Fibroblast of lung (primary cell): Measurements from ENCODE around the gene ENOX1. TPM values are rescaled to one million over a fixed set of nuclear protein-coding genes. Genes with fewer than 3 reads are reported as not detected.

Source experiments
- DNase-seq, 2 donors: peaks; one replicate each; pipeline versions ENCODE4 v3.0.0 to v3.0.0-alpha.2; 2010; ENCODE audit warnings: low read depth in 2 of 2
- H2AFZ ChIP-seq: 2 replicates; pipeline ENCODE4 v1.5.1; 2012; ENCODE audit warnings: low read length, control low read depth, inconsistent platforms
- H3K27ac ChIP-seq: 2 replicates; pipeline ENCODE4 v1.5.1; 2011; ENCODE audit warnings: low read length, control low read depth; ENCODE audit not compliant: insufficient read depth
- H3K27me3 ChIP-seq: 2 replicates; pipeline ENCODE4 v1.5.1; 2011; ENCODE audit warnings: mild to moderate bottlenecking, low read length; ENCODE audit not compliant: control insufficient read depth, insufficient read depth
- H3K36me3 ChIP-seq: 2 replicates; pipeline ENCODE4 v1.5.1; 2011; ENCODE audit warnings: low read length; ENCODE audit not compliant: control insufficient read depth, insufficient read depth
- H3K4me1 ChIP-seq: 2 replicates; pipeline ENCODE4 v1.5.1; 2011; ENCODE audit warnings: low read length; ENCODE audit not compliant: control insufficient read depth, insufficient read depth; ENCODE audit errors: extremely low read depth
- H3K4me2 ChIP-seq: 2 replicates; pipeline ENCODE4 v1.5.1; 2011; ENCODE audit warnings: low read length, control low read depth; ENCODE audit not compliant: insufficient read depth; ENCODE audit errors: extremely low read depth
- H3K4me3 ChIP-seq, 4 experiments: fragments of 200-600 bp in 1 of 4; sonication (generic) in 1 of 4; replicated peaks in 1 of 4; 2 replicates each; pipeline ENCODE4 v1.5.1; 2011 to 2016; ENCODE audit warnings: low read length in 4 of 4, low read depth in 3 of 4, mild to moderate bottlenecking in 3 of 4, control low read depth in 2 of 4, inconsistent platforms in 1 of 4, mixed read lengths in 1 of 4; ENCODE audit not compliant: insufficient read depth in 1 of 4; ENCODE audit errors: control extremely low read depth in 1 of 4
- H3K79me2 ChIP-seq: 2 replicates; pipeline ENCODE4 v1.5.1; 2012; ENCODE audit warnings: mild to moderate bottlenecking, low read length, inconsistent platforms; ENCODE audit not compliant: control insufficient read depth, insufficient read depth
- H3K9ac ChIP-seq: 2 replicates; pipeline ENCODE4 v1.5.1; 2011; ENCODE audit warnings: mild to moderate bottlenecking, low read length, control low read depth; ENCODE audit not compliant: insufficient read depth
- H3K9me3 ChIP-seq: 2 replicates; pipeline ENCODE4 v1.5.1; 2012; ENCODE audit warnings: low read depth, low read length; ENCODE audit not compliant: control insufficient read depth, insufficient read depth
- H4K20me1 ChIP-seq: 2 replicates; pipeline ENCODE4 v1.5.1; 2011; ENCODE audit warnings: low read length; ENCODE audit not compliant: control insufficient read depth, insufficient read depth; ENCODE audit errors: extremely low read depth
- CTCF ChIP-seq, 2 donors: IDR thresholded peaks in 1 of 2; conservative IDR thresholded peaks in 1 of 2; 1 replicate in 1 of 2; 2 replicates in 1 of 2; pipeline ENCODE4 v1.5.1; 2011 to 2012; ENCODE audit warnings: low read length in 2 of 2, control low read depth in 1 of 2, inconsistent platforms in 1 of 2, low read depth in 1 of 2, mild to moderate bottlenecking in 1 of 2
- EZH2 ChIP-seq: IDR thresholded peaks from 2 replicates; pipeline ENCODE4 v1.5.1; 2012; ENCODE audit warnings: low read length, control low read depth, mild to moderate bottlenecking; ENCODE audit errors: missing control alignments
- polyA plus RNA-seq, 2 donors: library from polyadenylated mRNA; depleted of rRNA in 1 of 2; stranded (reverse) in 1 of 2; unstranded in 1 of 2; fragments of >200 nt; gene quantifications; 2 replicates each; pipeline ENCODE4 v1.2.1, GENCODE V29; 2011 to 2012; ENCODE audit warnings: missing spikeins in 1 of 2
- total RNA-seq: library from RNA; depleted of rRNA; stranded (reverse); fragments of >200 nt; gene quantifications from 2 replicates; pipeline ENCODE4 v1.2.1, GENCODE V29; 2014

Gene ENOX1
- total and polyA plus RNA-seq, 2 donors (not counting 1 experiment from before 2014, with no cell fraction given), result 3.5 to 7.6 TPM

DNA sequence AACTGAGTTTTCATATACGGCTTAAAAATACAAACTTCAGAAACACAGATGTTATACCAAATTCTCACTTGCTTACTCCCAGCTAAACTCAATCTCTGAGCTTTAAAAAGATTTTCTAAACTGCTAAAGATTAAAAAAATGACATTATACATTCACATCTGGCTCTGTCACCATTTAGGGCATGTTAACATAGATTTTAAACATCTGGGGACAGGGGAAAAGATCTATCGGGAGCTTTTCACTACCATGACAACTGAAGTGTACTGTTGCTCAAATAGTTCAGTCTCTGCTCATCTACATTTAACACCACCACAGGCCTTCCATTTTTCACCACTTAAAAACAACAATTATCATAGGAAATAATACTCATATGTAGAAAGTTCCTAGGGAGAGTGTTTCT lies 190.8 kb downstream of the ENOX1 start:
- H3K4me1 ChIP-seq, result no peaks in the 10 kb centered on the region
- H3K79me2 ChIP-seq, result no peaks in the 10 kb centered on the region
- H3K9me3 ChIP-seq, result no peaks in the 10 kb centered on the region
- no peaks in the 10 kb centered on the region for H3K27me3 ChIP-seq
- no peak for DNase-seq
- no peak overlapping the region for H3K4me3 ChIP-seq
- H3K9ac ChIP-seq, result no peak overlapping the region
- no peak overlapping the region for H3K4me2 ChIP-seq
- no peaks in the 10 kb centered on the region for H3K36me3 ChIP-seq
- H4K20me1 ChIP-seq, result no peaks in the 10 kb centered on the region
- H2AFZ ChIP-seq, result no peak overlapping the region
- no peak overlapping the region for H3K27ac ChIP-seq
- TF ChIP-seq EZH2, result no peak
- TF ChIP-seq CTCF (conservative IDR thresholded peaks at IDR 0.05 in 1 of 2, IDR thresholded peaks at IDR 0.05 in 1 of 2; ENCODE audit: low read depth in 1 of 2, low read length in 2 of 2), result no peak

DNA sequence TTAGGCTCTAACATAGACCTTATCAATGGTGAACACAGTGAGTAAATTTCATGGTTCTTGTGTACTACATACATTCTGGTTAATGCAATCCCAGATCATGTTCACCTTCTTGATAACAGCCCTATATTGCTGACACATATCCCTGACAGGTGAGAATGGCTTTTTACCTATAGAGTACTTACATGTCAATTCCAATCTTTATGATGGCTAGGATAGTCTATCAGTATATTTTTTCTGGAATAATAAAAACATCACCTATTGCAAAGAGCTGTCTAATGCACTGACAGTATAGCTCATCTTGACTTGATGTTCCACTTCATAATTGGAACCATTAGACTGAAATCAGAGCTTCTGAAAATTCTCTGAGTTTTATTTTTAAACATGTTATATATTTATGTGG lies 199.4 kb downstream of the ENOX1 start:
- Histone ChIP-seq H3K4me3 (no peak overlapping the region), H4K20me1 (no peaks in the 10 kb centered on the region), H3K36me3 (no peaks in the 10 kb centered on the region), H3K79me2 (no peaks in the 10 kb centered on the region), H3K4me1 (no peaks in the 10 kb centered on the region), H2AFZ (no peak overlapping the region), H3K9ac (no peak overlapping the region), H3K4me2 (no peak overlapping the region), H3K27ac (no peak overlapping the region), H3K9me3 (no peaks in the 10 kb centered on the region), H3K27me3 (no peaks in the 10 kb centered on the region)
- TF ChIP-seq CTCF (conservative IDR thresholded peaks at IDR 0.05 in 1 of 2, IDR thresholded peaks at IDR 0.05 in 1 of 2; ENCODE audit: low read depth in 1 of 2, low read length in 2 of 2), result no peak
- TF ChIP-seq EZH2, result no peak
- no peak for DNase-seq

DNA sequence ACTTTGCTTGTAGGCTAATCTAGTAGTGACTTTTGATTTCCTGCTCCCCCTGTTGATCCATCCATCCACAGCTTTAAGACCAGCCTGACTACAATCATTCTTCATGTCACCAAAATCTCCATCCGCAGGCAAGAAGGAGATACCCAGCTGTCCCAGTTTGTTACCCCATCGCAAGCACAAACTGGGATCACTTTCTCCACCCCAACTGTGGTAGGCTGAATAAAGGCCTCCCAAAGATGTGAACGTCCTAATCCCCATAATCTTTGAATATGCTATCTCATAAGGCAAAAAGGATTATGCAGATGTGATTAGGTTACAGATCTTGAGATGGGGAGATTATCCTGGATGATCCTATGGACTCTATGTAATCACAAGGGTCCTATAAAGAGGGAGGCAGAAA lies 202.0 kb downstream of the ENOX1 start:
- H3K27me3 ChIP-seq, result no peaks in the 10 kb centered on the region
- H3K4me3 ChIP-seq, result no peak overlapping the region
- no peak overlapping the region for H3K9ac ChIP-seq
- no peaks in the 10 kb centered on the region for H3K4me1 ChIP-seq
- H3K79me2 ChIP-seq, result no peaks in the 10 kb centered on the region
- TF ChIP-seq CTCF (conservative IDR thresholded peaks at IDR 0.05 in 1 of 2, IDR thresholded peaks at IDR 0.05 in 1 of 2; ENCODE audit: low read depth in 1 of 2, low read length in 2 of 2), result no peak
- no peak for TF ChIP-seq EZH2
- no peak overlapping the region for H2AFZ ChIP-seq
- no peaks in the 10 kb centered on the region for H3K36me3 ChIP-seq
- H3K9me3 ChIP-seq, result no peaks in the 10 kb centered on the region
- no peak overlapping the region for H3K27ac ChIP-seq
- no peak for DNase-seq
- H4K20me1 ChIP-seq, result no peaks in the 10 kb centered on the region
- no peak overlapping the region for H3K4me2 ChIP-seq
